HEK293 (cell line): ENCODE measurements around the gene FTL.

ENCODE experiments used
- GLI2 ChIP-seq: fragments of 450-650 bp; formaldehyde crosslinking; IDR thresholded peaks from 2 replicates; pipeline ENCODE4; 2017; ENCODE audit warnings: missing biosample characterization, missing genetic modification characterization, low read depth, borderline replicate concordance
- IKZF3 ChIP-seq: fragments of 450-650 bp; IDR thresholded peaks from 2 replicates; pipeline ENCODE4 v1.5.0; 2018; ENCODE audit warnings: missing biosample characterization, mild to moderate bottlenecking, missing genetic modification characterization, moderate library complexity
- KLF1 ChIP-seq: fragments of 450-650 bp; formaldehyde crosslinking; IDR thresholded peaks from 2 replicates; pipeline ENCODE4 v1.5.1; 2016; ENCODE audit warnings: missing biosample characterization, missing genetic modification characterization
- KLF8 ChIP-seq: fragments of 450-650 bp; formaldehyde crosslinking; IDR thresholded peaks from 2 replicates; pipeline ENCODE4 v1.5.1; 2016; ENCODE audit warnings: missing biosample characterization, missing genetic modification characterization
- MEIS1 ChIP-seq: sonication (generic); formaldehyde crosslinking; IDR thresholded peaks from 2 replicates; pipeline ENCODE4 v1.8.1; 2022; ENCODE audit warnings: missing genetic modification reagents, mild to moderate bottlenecking, borderline replicate concordance
- WT1 ChIP-seq: fragments of 450-650 bp; formaldehyde crosslinking; IDR thresholded peaks from 2 replicates; pipeline ENCODE4 v1.5.1; 2016; ENCODE audit warnings: missing biosample characterization, missing genetic modification characterization
- YY2 ChIP-seq: fragments of 450-650 bp; formaldehyde crosslinking; IDR thresholded peaks from 2 replicates; pipeline ENCODE4 v1.5.1; 2016; ENCODE audit warnings: missing biosample characterization, missing genetic modification characterization
- ZBTB48 ChIP-seq: fragments of 450-650 bp; formaldehyde crosslinking; IDR thresholded peaks from 2 replicates; pipeline ENCODE4 v1.5.1; 2016; ENCODE audit warnings: missing biosample characterization, missing genetic modification characterization
- ZNF175 ChIP-seq: fragments of 450-650 bp; formaldehyde crosslinking; IDR thresholded peaks from 2 replicates; pipeline ENCODE4 v1.5.1; 2016; ENCODE audit warnings: missing biosample characterization, missing genetic modification characterization
- ZNF211 ChIP-seq: fragments of 450-650 bp; formaldehyde crosslinking; IDR thresholded peaks from 2 replicates; pipeline ENCODE4 v1.5.1; 2016; ENCODE audit warnings: low read depth, missing biosample characterization, missing genetic modification characterization
- ZNF214 ChIP-seq: fragments of 450-650 bp; formaldehyde crosslinking; IDR thresholded peaks from 2 replicates; pipeline ENCODE4 v1.5.1; 2017; ENCODE audit warnings: missing biosample characterization, mild to moderate bottlenecking, missing genetic modification characterization, borderline replicate concordance
- ZNF223 ChIP-seq: fragments of 450-650 bp; formaldehyde crosslinking; IDR thresholded peaks from 2 replicates; pipeline ENCODE4 v1.5.1; 2016; ENCODE audit warnings: missing biosample characterization, missing genetic modification characterization
- ZNF23 ChIP-seq: fragments of 450-650 bp; formaldehyde crosslinking; IDR thresholded peaks from 2 replicates; pipeline ENCODE4 v1.5.1; 2016; ENCODE audit warnings: missing biosample characterization, missing genetic modification characterization, borderline replicate concordance
- ZNF292 ChIP-seq: fragments of 450-650 bp; formaldehyde crosslinking; IDR thresholded peaks from 2 replicates; pipeline ENCODE4 v1.5.1; 2016; ENCODE audit warnings: low read depth, missing biosample characterization, missing genetic modification characterization, borderline replicate concordance
- ZNF394 ChIP-seq: fragments of 450-650 bp; formaldehyde crosslinking; IDR thresholded peaks from 2 replicates; pipeline ENCODE4 v1.5.1; 2016; ENCODE audit warnings: missing biosample characterization, missing genetic modification characterization, mild to moderate bottlenecking, moderate library complexity, borderline replicate concordance
- ZNF426 ChIP-seq: fragments of 450-650 bp; formaldehyde crosslinking; IDR thresholded peaks from 2 replicates; pipeline ENCODE4 v1.5.1; 2017; ENCODE audit warnings: missing biosample characterization, missing genetic modification characterization, mild to moderate bottlenecking, inconsistent platforms, moderate library complexity
- ZNF560 ChIP-seq: fragments of 450-650 bp; formaldehyde crosslinking; IDR thresholded peaks from 2 replicates; pipeline ENCODE4 v1.5.1; 2017; ENCODE audit warnings: missing biosample characterization, missing genetic modification characterization, borderline replicate concordance
- ZNF585B ChIP-seq: fragments of 450-650 bp; formaldehyde crosslinking; IDR thresholded peaks from 2 replicates; pipeline ENCODE4 v1.5.1; 2016; ENCODE audit warnings: missing biosample characterization, missing genetic modification characterization
- ZNF664 ChIP-seq: fragments of 450-650 bp; formaldehyde crosslinking; IDR thresholded peaks from 2 replicates; pipeline ENCODE4 v1.5.1; 2016; ENCODE audit warnings: missing biosample characterization, missing genetic modification characterization
- ZNF677 ChIP-seq: fragments of 450-650 bp; IDR thresholded peaks from 2 replicates; pipeline ENCODE4 v1.5.0; 2018; ENCODE audit warnings: missing biosample characterization, mild to moderate bottlenecking, missing genetic modification characterization, moderate library complexity
- ZNF776 ChIP-seq: fragments of 450-650 bp; formaldehyde crosslinking; IDR thresholded peaks from 2 replicates; pipeline ENCODE4 v1.5.0; 2017; ENCODE audit warnings: missing biosample characterization, missing genetic modification characterization, borderline replicate concordance
- ZNF785 ChIP-seq: fragments of 450-650 bp; formaldehyde crosslinking; IDR thresholded peaks from 2 replicates; pipeline ENCODE4 v1.5.1; 2016; ENCODE audit warnings: missing biosample characterization, missing genetic modification characterization
- ZSCAN16 ChIP-seq: fragments of 450-650 bp; formaldehyde crosslinking; IDR thresholded peaks from 2 replicates; pipeline ENCODE4 v1.5.1; 2016; ENCODE audit warnings: missing biosample characterization, missing genetic modification characterization
- TF ChIP-seq, protein P1 (sequence below): fragments of 450-650 bp; formaldehyde crosslinking; IDR thresholded peaks from 2 replicates; pipeline ENCODE4 v1.5.1; 2016; ENCODE audit warnings: missing biosample characterization, missing genetic modification characterization
- TF ChIP-seq, protein P2 (sequence below): fragments of 450-650 bp; formaldehyde crosslinking; IDR thresholded peaks from 2 replicates; pipeline ENCODE4 v1.5.1; 2016; ENCODE audit warnings: missing biosample characterization, missing genetic modification characterization
- TF ChIP-seq, protein P3 (sequence below): fragments of 450-650 bp; formaldehyde crosslinking; IDR thresholded peaks from 2 replicates; pipeline ENCODE4 v1.5.1; 2016; ENCODE audit warnings: missing biosample characterization, missing genetic modification characterization
- TF ChIP-seq, protein P4 (sequence below): fragments of 450-650 bp; formaldehyde crosslinking; IDR thresholded peaks from 2 replicates; pipeline ENCODE4 v1.5.1; 2016; ENCODE audit warnings: missing biosample characterization, missing genetic modification characterization
- TF ChIP-seq, protein P5 (sequence below): fragments of 450-650 bp; formaldehyde crosslinking; IDR thresholded peaks from 2 replicates; pipeline ENCODE4 v1.5.1; 2016; ENCODE audit warnings: missing biosample characterization, missing genetic modification characterization
- TF ChIP-seq, protein P6 (sequence below): fragments of 450-650 bp; formaldehyde crosslinking; IDR thresholded peaks from 2 replicates; pipeline ENCODE4 v1.5.1; 2017; ENCODE audit warnings: missing biosample characterization, mild to moderate bottlenecking, missing genetic modification characterization, moderate library complexity

The FTL gene

DNA sequence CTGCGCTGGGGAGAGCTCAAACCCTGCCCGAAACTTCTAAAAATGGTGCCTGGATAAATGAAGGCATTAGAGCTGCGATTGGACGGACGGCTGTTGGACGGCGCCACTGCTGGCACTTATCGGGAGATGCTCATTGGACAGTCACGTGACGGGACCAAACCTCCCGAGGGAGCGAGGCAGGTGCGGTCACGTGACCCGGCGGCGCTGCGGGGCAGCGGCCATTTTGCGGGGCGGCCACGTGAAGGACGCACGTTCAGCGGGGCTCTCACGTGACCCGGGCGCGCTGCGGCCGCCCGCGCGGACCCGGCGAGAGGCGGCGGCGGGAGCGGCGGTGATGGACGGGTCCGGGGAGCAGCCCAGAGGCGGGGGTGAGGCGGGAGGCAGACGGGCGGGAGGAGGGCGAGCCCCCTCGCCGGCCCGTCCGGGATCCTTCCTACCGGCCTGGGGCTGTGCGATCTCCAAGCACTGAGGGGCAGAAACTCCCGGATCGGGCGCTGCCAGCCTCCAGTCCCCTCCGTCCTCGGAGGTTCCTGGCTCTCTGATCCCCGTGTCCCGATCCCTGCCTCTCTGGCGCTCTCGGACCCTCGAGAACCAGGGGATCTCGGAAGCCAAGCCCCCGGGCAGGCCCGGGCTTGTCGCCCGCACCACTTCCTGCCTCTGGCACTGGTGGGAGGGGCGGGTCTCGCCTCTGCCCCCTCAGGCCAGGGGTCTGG lies 10.4 kb upstream of the FTL start, which contains the start of gene BAX (continued):
- TF ChIP-seq YY2 (tag by site-specific recombination), result peak; percentile 96
- peak; percentile 54; the same call in 1 of the 2 replicates for TF ChIP-seq ZBTB48 (tag by site-specific recombination)
- no peak for TF ChIP-seq ZNF560 (tag by site-specific recombination)
- TF ChIP-seq, protein P1, sequence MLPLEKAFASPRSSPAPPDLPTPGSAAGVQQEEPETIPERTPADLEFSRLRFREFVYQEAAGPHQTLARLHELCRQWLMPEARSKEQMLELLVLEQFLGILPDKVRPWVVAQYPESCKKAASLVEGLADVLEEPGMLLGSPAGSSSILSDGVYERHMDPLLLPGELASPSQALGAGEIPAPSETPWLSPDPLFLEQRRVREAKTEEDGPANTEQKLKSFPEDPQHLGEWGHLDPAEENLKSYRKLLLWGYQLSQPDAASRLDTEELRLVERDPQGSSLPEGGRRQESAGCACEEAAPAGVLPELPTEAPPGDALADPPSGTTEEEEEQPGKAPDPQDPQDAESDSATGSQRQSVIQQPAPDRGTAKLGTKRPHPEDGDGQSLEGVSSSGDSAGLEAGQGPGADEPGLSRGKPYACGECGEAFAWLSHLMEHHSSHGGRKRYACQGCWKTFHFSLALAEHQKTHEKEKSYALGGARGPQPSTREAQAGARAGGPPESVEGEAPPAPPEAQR, result peak; percentile 55; the same call in 1 of the 2 replicates
- TF ChIP-seq, protein P2, sequence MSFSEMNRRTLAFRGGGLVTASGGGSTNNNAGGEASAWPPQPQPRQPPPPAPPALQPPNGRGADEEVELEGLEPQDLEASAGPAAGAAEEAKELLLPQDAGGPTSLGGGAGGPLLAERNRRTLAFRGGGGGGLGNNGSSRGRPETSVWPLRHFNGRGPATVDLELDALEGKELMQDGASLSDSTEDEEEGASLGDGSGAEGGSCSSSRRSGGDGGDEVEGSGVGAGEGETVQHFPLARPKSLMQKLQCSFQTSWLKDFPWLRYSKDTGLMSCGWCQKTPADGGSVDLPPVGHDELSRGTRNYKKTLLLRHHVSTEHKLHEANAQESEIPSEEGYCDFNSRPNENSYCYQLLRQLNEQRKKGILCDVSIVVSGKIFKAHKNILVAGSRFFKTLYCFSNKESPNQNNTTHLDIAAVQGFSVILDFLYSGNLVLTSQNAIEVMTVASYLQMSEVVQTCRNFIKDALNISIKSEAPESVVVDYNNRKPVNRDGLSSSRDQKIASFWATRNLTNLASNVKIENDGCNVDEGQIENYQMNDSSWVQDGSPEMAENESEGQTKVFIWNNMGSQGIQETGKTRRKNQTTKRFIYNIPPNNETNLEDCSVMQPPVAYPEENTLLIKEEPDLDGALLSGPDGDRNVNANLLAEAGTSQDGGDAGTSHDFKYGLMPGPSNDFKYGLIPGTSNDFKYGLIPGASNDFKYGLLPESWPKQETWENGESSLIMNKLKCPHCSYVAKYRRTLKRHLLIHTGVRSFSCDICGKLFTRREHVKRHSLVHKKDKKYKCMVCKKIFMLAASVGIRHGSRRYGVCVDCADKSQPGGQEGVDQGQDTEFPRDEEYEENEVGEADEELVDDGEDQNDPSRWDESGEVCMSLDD, result no peak
- peak; percentile 51; the same call in 1 of the 2 replicates for TF ChIP-seq ZSCAN16
- TF ChIP-seq ZNF175, result no peak
- peak; percentile 72 for TF ChIP-seq KLF8 (tag by site-specific recombination)
- no peak for TF ChIP-seq ZNF585B (tag by site-specific recombination)
- TF ChIP-seq ZNF664 (tag by site-specific recombination), result no peak
- peak; percentile 70; the same call in 1 of the 2 replicates for TF ChIP-seq IKZF3 (tag by site-specific recombination)
- TF ChIP-seq ZNF426 (tag by site-specific recombination), result no peak
- peak; percentile 58; the same call in 1 of the 2 replicates for TF ChIP-seq WT1 (tag by site-specific recombination)
- no peak for TF ChIP-seq GLI2
- peak; percentile 82; the same call in 1 of the 2 replicates for TF ChIP-seq ZNF785 (tag by site-specific recombination)
- no peak for TF ChIP-seq ZNF677 (tag by site-specific recombination)
- no peak for TF ChIP-seq MEIS1 (CRISPR knock-in tag)
- TF ChIP-seq, protein P3, sequence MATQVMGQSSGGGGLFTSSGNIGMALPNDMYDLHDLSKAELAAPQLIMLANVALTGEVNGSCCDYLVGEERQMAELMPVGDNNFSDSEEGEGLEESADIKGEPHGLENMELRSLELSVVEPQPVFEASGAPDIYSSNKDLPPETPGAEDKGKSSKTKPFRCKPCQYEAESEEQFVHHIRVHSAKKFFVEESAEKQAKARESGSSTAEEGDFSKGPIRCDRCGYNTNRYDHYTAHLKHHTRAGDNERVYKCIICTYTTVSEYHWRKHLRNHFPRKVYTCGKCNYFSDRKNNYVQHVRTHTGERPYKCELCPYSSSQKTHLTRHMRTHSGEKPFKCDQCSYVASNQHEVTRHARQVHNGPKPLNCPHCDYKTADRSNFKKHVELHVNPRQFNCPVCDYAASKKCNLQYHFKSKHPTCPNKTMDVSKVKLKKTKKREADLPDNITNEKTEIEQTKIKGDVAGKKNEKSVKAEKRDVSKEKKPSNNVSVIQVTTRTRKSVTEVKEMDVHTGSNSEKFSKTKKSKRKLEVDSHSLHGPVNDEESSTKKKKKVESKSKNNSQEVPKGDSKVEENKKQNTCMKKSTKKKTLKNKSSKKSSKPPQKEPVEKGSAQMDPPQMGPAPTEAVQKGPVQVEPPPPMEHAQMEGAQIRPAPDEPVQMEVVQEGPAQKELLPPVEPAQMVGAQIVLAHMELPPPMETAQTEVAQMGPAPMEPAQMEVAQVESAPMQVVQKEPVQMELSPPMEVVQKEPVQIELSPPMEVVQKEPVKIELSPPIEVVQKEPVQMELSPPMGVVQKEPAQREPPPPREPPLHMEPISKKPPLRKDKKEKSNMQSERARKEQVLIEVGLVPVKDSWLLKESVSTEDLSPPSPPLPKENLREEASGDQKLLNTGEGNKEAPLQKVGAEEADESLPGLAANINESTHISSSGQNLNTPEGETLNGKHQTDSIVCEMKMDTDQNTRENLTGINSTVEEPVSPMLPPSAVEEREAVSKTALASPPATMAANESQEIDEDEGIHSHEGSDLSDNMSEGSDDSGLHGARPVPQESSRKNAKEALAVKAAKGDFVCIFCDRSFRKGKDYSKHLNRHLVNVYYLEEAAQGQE (tag by site-specific recombination), result no peak
- peak; percentile 36; the same call in 1 of the 2 replicates for TF ChIP-seq ZNF223 (tag by site-specific recombination)
- TF ChIP-seq ZNF776 (tag by site-specific recombination), result no peak
- TF ChIP-seq, protein P4, sequence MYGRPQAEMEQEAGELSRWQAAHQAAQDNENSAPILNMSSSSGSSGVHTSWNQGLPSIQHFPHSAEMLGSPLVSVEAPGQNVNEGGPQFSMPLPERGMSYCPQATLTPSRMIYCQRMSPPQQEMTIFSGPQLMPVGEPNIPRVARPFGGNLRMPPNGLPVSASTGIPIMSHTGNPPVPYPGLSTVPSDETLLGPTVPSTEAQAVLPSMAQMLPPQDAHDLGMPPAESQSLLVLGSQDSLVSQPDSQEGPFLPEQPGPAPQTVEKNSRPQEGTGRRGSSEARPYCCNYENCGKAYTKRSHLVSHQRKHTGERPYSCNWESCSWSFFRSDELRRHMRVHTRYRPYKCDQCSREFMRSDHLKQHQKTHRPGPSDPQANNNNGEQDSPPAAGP (tag by site-specific recombination), result no peak
- no peak for TF ChIP-seq ZNF214 (tag by site-specific recombination)
- no peak; the same call in 1 of the 2 replicates for TF ChIP-seq KLF1
- no peak for TF ChIP-seq ZNF394 (tag by site-specific recombination)
- no peak for TF ChIP-seq ZNF23
- TF ChIP-seq, protein P5, sequence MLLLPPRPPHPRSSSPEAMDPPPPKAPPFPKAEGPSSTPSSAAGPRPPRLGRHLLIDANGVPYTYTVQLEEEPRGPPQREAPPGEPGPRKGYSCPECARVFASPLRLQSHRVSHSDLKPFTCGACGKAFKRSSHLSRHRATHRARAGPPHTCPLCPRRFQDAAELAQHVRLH (tag by site-specific recombination), result peak; percentile 91
- TF ChIP-seq, protein P6, sequence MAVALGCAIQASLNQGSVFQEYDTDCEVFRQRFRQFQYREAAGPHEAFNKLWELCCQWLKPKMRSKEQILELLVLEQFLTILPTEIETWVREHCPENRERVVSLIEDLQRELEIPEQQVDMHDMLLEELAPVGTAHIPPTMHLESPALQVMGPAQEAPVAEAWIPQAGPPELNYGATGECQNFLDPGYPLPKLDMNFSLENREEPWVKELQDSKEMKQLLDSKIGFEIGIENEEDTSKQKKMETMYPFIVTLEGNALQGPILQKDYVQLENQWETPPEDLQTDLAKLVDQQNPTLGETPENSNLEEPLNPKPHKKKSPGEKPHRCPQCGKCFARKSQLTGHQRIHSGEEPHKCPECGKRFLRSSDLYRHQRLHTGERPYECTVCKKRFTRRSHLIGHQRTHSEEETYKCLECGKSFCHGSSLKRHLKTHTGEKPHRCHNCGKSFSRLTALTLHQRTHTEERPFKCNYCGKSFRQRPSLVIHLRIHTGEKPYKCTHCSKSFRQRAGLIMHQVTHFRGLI (tag by site-specific recombination), result peak; percentile 84
- TF ChIP-seq ZNF211 (tag by site-specific recombination), result no peak
- 0 out of 2 replicates have a peak, but pooled peaks have one; percentile 49 for TF ChIP-seq ZNF292 (tag by site-specific recombination)
